C4-2B (cell line): Measurements from ENCODE around the gene PARD3.

Experiments
- H3K27ac ChIP-seq: fragments of 450-650 bp; 2 replicates; pipeline ENCODE4 v1.5.1; 2017
- ZFX ChIP-seq: fragments of 450-650 bp; IDR thresholded peaks from 2 replicates; pipeline ENCODE4 v1.6.1; 2017
- TF ChIP-seq, protein P1 (sequence below): fragments of 450-650 bp; conservative IDR thresholded peaks from 2 replicates; pipeline ENCODE4 v1.5.1; 2017; ENCODE audit warnings: mild to moderate bottlenecking

Gene PARD3

DNA sequence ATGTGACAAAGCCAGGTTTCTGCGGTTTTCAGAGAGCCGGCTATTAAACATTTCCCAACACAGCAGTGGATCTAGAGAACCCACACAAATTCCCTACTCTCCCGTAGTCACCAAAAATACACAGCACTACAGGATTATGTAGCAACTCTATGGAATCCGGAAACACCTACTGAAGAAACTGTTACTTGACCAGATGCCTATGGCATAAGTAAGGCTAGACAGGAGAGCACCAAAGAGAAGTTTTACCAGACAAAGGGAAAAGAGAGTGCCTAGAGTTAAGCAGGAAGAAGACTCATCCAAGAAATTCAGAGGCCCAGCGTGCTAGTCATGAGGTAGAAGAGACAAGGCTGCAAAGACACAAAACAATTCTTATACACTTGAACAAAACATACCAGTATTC is 321.1 kb downstream of the PARD3 start:
- H3K27ac ChIP-seq, result no peak overlapping the region
- TF ChIP-seq, protein P1, sequence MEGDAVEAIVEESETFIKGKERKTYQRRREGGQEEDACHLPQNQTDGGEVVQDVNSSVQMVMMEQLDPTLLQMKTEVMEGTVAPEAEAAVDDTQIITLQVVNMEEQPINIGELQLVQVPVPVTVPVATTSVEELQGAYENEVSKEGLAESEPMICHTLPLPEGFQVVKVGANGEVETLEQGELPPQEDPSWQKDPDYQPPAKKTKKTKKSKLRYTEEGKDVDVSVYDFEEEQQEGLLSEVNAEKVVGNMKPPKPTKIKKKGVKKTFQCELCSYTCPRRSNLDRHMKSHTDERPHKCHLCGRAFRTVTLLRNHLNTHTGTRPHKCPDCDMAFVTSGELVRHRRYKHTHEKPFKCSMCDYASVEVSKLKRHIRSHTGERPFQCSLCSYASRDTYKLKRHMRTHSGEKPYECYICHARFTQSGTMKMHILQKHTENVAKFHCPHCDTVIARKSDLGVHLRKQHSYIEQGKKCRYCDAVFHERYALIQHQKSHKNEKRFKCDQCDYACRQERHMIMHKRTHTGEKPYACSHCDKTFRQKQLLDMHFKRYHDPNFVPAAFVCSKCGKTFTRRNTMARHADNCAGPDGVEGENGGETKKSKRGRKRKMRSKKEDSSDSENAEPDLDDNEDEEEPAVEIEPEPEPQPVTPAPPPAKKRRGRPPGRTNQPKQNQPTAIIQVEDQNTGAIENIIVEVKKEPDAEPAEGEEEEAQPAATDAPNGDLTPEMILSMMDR, result no peak
- no peak for TF ChIP-seq ZFX

DNA sequence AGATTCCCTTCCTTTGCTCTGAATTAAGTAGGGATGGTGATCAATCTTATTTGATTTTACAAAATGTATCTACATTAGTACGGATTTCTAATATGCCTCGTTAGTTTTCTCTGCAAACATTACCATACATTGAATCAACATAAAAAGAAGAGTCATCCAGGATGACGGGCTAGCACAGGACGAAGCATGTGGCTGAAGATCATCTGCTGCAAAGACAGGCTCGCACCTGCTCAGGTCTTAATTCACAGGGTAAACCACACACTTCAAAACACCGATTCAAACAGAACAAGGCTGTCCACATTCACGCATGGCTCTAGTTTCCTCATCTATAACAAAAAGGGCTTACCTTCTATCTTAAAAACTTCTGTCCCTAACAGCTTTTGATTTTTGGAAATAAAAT is 323.0 kb downstream of the PARD3 start:
- TF ChIP-seq, protein P1, result no peak
- TF ChIP-seq ZFX, result no peak
- H3K27ac ChIP-seq, result no peak overlapping the region

DNA sequence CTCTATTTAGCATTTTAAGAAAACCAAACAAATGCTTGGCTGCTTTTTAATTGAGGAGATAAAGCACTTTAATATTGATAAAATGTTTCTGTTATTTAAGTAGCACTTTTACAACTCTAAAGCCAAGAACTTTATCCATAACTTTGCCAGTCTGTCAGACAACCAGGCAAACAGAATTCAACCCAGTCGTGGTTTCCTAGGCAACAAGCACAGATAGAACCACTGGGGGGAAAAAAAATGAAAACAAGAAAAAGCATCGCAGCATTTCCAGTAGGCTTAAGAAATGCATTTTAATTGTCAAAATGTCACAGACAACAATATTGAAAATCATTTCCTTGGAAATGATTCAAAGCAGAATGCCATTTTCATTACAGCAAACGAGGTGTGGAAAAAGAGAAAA is 323.4 kb downstream of the PARD3 start:
- no peak overlapping the region for H3K27ac ChIP-seq
- TF ChIP-seq ZFX, result no peak
- TF ChIP-seq, protein P1, result no peak

DNA sequence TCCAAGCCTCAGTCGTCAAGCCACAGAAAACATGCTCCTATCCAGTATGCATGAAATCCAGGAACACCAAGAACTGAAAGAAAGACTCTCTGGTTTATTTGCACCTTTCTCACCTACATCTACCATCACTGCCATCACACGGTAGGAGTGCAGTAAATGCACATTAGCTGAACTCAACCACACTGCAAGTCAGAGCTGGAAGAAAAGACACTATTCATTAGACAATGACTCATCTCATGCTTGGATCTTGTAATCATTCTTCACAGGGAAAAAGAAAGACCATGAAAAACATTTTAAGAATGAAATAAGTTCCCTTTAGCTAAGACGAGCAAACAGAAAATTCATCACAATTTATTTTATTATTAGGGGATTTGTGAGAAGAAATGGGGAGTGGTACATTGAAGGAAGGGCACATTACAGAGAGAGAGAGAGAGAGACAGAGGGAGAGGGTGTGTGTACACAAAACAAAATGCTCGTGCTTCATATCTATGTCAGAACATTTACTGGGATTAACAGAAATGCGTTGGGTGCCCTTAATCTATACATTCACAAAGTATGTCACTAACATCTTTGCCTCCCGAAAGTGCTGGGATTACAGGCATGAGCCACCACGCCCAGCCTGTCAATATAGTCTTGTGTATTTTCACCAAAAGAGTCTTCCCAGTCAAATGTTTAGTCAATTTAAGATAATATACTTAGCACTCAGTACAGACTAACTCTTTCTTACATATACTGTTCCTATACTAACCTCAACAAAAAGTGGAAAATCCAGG is 324.9 kb downstream of the PARD3 start:
- TF ChIP-seq, protein P1, result no peak
- TF ChIP-seq ZFX, result no peak
- H3K27ac ChIP-seq, result no peak overlapping the region

DNA sequence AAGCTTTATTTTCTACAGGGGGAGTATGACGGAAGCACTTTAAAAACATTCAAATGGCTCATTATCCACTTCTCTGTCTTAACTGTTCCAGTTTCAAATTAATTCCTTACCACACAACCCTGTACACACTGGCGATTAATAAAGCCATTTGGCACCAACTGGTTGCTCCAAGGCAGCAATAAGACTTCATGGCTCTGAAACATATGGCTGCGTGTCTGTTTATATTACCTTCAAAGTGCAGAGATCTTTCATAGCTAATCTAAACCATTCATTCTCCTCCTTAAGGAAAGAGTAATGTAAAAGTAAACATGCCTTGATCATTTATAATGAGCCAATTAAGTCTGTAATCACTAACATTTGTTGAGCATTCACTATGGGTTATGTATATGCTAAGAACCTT is 325.7 kb downstream of the PARD3 start:
- H3K27ac ChIP-seq, result no peak overlapping the region
- TF ChIP-seq, protein P1, result no peak
- no peak for TF ChIP-seq ZFX

DNA sequence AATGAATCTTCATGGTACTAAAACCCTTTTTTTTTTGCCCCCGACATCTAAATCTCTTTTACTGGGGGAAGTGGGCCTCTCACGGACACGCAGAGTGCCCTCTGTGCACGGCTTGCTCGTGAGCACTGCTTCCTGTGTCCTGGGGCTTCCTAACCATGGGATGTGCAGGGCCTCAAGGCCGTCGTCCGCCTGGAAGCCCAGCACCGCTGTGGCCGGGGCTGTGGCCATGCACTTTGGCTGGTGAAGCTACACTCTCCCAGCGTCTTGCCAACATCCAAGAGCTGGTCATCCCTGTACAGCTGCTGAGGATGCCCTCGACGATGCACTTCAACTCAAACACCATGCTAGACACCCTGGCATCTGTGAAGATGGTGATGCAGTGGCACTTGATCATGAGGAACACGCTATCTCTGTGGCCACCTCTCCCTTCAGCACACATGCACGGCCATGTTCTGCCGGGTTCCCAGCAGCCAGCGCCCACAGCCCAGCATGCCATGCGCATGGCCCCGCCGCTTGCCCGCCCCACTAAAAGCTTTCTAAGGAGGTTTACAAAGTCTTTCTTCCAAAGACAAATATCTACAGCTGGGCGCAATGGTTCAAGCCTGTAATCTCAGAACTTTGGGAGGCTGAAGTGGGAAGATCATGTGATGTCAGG is 326.5 kb downstream of the PARD3 start:
- TF ChIP-seq, protein P1, result no peak
- TF ChIP-seq ZFX, result no peak
- no peak overlapping the region for H3K27ac ChIP-seq

DNA sequence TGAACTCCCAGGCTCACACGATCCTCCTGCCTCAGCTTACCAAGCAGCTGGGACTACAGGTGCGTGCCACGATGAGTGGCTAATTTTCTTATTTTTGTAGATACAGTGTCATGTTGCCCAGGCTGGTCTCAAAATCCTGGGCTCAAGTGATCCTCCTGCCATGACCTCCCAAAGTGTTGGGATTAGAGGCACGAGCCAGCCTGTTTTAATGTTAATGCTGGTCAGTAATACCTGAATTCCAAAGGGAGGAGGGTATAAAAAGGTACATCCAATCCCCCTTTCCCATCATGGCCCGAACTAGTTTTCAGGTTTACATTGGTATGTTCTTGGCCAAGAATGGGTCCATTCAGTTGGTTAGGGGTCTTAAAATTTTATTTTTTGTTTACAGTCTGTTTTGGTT is 329.1 kb downstream of the PARD3 start:
- TF ChIP-seq, protein P1, result no peak
- no peak for TF ChIP-seq ZFX
- H3K27ac ChIP-seq, result no peak overlapping the region
